ENCODE data around the gene ITGA6.

ITGA6 gene

DNA sequence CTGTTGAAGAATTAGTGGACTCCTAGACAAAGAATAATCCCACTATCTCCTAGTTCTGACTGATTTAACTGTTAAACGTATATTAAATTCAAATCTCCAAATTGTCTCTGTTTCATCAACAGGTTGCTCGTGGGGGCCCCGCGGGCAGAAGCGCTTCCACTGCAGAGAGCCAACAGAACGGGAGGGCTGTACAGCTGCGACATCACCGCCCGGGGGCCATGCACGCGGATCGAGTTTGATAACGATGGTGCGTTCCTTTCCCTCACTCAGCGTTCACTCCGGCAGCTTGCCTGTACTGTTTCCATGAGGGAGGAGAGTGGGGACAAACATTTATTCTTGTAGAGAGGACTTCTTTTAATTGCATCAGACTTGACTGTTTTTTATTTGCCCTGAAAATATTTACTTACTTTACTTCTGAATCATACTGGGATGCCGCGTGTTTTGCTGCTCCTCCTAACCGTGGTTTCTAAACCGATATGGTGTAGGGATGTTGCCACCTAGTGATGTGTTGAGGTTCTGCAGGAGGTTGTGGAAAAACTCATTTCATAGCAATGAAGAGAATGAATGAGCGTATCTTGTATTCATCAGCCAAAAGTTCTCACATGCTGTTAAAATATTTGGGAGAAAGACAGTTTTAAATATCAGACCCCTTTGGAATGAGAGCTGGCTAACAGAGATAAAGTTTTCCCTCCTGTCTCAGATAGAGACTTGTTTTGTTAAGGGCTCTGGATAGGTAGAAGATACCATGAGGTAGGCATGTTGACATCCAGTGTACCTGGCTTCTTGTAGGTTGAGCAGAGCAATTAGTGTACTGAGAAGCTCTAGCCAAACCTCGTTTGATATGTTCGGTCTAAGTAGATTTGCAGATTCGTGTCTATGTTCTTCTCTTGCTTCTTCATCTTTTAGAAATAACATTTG lies 38.3 kb downstream of the ITGA6 start:
- DNase-seq: peak; percentile 69 to 78

DNA sequence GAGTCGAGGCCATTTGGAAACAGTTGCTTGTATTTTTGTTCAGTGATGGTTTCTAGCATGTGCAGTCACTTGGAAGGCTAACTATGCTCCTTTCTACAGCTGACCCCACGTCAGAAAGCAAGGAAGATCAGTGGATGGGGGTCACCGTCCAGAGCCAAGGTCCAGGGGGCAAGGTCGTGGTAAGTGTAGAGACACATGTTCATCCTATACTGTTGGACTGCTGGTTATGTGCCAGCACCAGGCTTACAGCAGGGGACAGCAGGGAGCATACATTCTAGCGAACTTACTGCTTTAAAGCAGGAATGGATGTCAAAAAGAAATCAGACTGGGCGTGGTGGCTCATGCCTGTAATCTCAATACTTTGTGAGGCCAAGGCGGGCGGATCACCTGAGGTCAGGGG lies 40.0 kb downstream of the ITGA6 start:
- no peak for DNase-seq

DNA sequence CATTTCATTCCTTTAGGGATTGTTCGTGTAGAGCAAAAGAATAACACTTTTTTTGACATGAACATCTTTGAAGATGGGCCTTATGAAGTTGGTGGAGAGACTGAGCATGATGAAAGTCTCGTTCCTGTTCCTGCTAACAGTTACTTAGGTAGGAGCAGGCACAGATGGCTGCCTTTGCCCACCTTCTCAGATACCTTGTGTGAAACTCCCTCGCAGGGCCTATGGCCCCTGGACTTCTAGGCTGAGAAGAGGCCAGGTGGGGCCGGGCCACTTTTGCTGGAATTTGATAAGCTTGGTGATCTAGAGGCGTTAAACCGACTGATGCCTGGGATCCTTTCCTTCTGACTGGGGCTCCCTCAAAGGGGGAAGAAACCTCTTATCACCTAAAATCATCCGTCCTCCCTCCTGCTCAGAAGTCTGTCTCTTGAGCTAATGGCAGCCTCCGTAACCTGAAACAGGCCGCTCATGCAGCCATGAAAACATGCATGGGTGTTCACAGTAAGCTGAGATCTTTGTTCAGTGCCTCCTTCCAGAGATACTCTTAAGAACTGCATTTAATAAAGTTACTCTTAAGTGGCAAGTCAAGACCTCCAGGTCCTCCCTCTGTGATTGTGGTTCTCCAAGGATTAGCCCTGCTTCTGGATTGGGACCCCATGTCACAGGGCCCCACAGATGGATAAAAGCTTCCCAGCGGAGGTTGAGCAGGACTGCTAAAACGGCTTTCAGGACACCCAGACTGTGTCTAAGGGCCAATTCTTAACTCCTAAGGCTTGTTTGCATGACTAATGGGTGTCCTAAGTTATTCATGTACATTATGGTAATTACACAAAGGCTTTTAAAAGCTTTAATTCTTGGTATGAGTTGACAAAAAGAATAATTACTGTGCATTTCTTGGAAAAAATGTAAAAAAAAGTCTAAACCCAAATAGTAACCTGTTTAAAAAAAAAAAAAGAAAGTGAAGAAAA lies 43.9 kb downstream of the ITGA6 start:
- DNase-seq: no peak

DNA sequence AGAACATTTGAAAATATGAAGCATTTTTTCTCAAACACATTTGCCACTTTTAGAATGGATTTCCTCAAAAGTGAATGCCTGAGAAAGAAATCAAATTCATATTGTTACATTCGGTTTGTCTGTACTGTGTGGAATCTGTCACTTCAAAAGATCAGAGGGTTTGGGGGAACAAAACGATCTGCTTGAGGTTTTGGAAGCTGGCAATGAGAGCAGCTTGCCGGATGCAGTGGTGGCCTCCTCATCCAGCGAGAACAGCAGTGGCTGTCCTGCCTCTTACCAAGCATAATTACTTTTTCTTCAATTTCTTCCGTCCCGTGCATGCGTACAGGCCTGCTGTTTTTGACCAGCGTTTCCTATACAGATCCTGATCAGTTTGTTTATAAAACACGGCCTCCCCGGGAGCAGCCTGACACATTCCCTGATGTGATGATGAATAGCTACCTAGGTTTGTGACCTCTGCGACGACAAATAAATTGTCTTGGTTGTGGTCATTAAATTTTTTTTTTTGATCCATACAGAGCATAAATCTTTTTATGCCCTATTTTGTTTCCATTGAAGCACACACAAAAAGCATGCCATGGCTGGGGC lies 45.2 kb downstream of the ITGA6 start:
- DNase-seq: no peak

DNA sequence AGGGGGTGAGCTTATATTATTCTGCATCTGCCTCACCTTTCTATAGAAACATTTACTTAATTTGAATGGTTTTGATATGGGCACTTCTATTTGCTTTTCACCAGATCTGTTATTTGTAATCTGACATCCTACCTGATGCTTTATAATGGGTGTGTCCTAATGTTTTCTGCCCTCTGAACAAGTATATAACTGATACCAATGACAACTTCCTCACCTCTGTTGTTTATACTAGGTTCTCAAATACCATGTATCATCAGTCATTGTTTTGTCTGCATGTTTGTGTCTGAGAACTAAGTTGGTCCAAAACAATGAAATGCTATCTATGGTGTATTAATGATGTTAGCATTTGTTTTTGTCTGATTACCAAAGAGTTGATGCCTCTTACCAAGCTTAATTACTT lies 45.8 kb downstream of the ITGA6 start:
- DNase-seq: no peak

GRCh38 chr2:172478353-172478752 lies 51.0 kb downstream of the ITGA6 start:
- no peak for DNase-seq

GRCh38 chr2:172480301-172481218 lies 53.2 kb downstream of the ITGA6 start:
- DNase-seq: no peak

- DNase-seq: no peak
Measured at GRCh38 chr2:172481507-172482262, 54.3 kb downstream of the ITGA6 start.

DNA sequence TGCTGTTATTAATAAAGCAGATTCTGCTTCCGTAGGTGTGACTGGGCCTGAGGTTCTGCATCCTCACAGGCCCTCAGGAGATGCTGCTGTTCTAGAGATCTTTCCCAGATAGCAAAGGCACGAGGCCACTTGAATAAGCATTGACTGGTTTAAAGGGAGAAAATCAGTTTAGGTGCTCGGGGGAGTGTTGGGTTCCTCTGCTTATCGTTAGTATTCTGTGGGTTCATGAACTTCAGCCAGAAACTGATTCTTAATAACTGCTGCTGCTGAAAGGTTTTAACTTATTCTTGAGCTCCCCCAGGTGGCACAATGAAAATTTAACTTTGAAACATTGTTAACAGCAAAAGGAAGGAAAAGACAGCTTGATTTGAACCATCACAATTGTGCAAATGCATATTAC lies 56.9 kb downstream of the ITGA6 start:
- no peak for DNase-seq

GRCh38 chr2:172484706-172485105 lies 57.3 kb downstream of the ITGA6 start:
- DNase-seq: no peak

DNA sequence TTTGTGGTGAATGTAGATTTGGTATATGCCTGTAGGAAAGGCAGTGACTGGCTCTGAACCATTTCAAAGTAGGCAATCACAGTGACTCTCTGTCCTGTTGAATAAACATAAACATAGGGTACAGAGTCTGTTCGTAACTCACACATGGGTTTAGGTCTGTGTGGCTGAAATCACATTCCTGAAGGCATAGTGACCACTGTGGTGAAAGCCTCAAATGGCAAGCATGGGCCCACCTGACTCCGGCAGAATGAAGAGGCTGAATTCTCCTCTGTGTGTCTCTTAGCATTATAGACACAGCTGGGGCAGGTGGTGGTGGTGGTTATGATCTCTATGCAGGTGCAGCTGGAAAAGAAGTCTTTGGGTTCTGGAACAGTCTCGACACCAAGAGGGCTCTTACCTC lies 61.2 kb downstream of the ITGA6 start:
- DNase-seq: no peak

DNA sequence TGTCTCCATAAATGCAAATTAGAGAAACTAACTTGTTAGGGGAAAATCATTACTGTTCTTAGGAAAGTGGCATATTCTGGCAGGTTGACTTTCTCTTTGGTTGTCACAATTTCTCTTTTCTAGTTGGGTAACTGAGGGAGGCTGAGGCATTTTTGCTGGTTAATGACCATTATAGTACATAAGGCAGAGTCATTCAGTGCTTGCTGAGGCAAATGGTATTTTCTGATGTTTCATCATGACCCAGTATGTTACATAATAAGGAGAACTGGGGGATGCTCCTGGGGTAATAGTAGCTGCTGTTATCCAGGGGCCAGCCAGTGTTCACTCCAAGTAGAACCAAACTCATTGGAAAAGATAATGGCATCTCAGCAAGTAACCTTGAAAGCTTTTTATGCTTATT lies 62.3 kb downstream of the ITGA6 start:
- no peak for DNase-seq

DNA sequence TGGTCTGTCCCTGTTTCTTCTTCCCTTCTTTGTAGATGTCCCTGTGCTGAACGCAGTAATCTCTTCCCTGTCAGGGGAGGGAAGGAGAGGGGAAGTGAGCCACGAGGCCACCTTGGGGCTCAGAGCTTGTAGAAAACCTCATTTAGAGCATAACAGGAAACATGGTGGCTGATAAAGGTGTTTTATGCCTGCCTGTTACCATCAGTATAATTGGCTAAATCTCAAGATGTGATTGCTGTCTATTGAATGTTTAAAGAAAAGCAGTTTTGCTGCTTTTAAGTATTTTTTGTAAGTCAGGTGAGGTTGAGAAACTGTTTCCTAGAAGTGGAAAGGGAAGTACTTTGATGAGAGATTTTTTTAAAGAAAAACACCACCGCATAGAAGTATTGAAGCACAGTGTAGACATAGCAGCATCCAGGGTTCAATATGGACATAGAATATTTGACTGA lies 68.8 kb downstream of the ITGA6 start:
- DNase-seq: no peak

- no peak for DNase-seq
Measured at GRCh38 chr2:172507199-172507598, 79.8 kb downstream of the ITGA6 start.

GRCh38 chr2:172510088-172510487 lies 82.7 kb downstream of the ITGA6 start:
- no peak for DNase-seq

- DNase-seq: no peak
Measured at GRCh38 chr2:172510548-172510947, 83.2 kb downstream of the ITGA6 start.

DNA sequence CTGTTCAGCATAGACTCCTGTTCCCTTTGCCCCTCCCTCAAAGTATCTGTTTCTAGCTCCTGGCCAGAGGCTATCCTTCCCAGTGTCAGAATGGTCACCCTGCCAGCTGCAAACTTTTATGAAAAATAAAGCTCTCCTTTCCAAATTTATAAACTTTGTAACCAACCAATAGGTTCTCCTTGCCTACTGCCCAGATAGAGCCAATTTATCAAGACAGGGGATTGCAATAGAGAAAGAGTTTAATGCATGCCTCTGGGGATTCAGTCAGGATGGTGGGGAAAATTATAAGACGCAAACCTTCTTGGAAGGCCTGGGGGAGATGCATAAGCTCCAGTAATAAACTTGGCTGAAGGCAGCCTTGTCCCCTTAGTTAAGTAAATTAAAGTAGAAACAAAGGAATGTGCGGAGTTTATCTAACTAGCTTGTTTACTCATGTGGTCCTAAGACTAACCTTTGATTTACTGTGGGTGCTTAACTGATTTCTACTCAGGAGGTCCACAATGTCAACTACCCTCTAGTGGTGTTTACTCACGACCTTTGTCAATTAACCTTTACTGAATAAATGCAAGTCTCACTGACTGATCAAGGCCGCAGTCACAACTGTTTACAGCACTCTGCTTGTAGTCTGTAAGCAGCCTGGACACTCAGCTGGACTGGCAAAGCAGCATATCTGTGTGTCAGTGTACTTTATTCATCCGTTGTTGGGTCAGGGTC lies 85.6 kb downstream of the ITGA6 start:
- no peak for DNase-seq

DNA sequence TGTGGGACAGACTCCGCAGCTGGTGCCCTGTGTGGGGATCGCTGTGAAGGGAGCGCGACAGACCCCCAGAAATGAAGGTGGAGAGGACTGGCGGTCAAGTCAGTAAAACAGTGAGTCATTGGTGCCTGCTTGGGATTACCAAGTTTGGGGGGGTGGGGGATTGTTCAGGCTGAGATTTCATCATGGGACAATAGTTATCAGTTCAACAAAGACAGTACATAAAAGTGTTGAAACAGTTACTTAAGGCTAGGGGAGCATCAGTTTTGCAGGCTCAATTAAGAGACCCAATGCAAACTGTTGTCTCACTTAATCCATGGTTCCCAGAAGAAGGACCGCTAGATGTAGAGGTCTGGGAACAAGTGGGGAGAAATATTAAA lies 86.1 kb downstream of the ITGA6 start:
- no peak for DNase-seq

- no peak for DNase-seq
Measured at GRCh38 chr2:172513935-172514586, 86.7 kb downstream of the ITGA6 start.

GRCh38 chr2:172516299-172516698 lies 88.9 kb downstream of the ITGA6 start:
- no peak for DNase-seq

Measured in stimulated activated CD4-positive, alpha-beta T cell treated with anti-CD3 and anti-CD28 coated beads, Interleukin-2, amount 100 ng/mL, for 24 hours (primary cell).